Fibroblast of lung (primary cell): ENCODE results near the gene LIPG.

Source experiments
- CTCF ChIP-seq, 2 donors: IDR thresholded peaks in 1 of 2; conservative IDR thresholded peaks in 1 of 2; 1 replicate in 1 of 2; 2 replicates in 1 of 2; pipeline ENCODE4 v1.5.1; 2011 to 2012; ENCODE audit warnings: low read length in 2 of 2, control low read depth in 1 of 2, inconsistent platforms in 1 of 2, low read depth in 1 of 2, mild to moderate bottlenecking in 1 of 2
- EZH2 ChIP-seq: IDR thresholded peaks from 2 replicates; pipeline ENCODE4 v1.5.1; 2012; ENCODE audit warnings: low read length, control low read depth, mild to moderate bottlenecking; ENCODE audit errors: missing control alignments

GRCh38 chr18:49529596-49529995 is 32.3 kb upstream of the LIPG start:
- no peak for TF ChIP-seq CTCF (conservative IDR thresholded peaks at IDR 0.05 in 1 of 2, IDR thresholded peaks at IDR 0.05 in 1 of 2; ENCODE audit: low read depth in 1 of 2, low read length in 2 of 2)
- TF ChIP-seq EZH2: no peak
